KMS-11 (cell line): ENCODE data around the gene CALML5.

Experiments used
- H2AFZ ChIP-seq: fragments of 200-600 bp; sonication (generic); 2 replicates; pipeline ENCODE4 v1.6.1; 2016; ENCODE audit warnings: antibody characterized with exemption, mixed run types, low read depth
- H3K27ac ChIP-seq: fragments of 200-600 bp; sonication (generic); 2 replicates; pipeline ENCODE4 v1.6.1; 2016; ENCODE audit warnings: mild to moderate bottlenecking, mixed run types
- H3K27me3 ChIP-seq: fragments of 200-600 bp; sonication (generic); 2 replicates; pipeline ENCODE4 v1.6.1; 2017; ENCODE audit warnings: mild to moderate bottlenecking, low read depth, mixed run types, moderate library complexity; ENCODE audit not compliant: insufficient read depth
- H3K36me3 ChIP-seq: fragments of 200-600 bp; sonication (generic); 2 replicates; pipeline ENCODE4 v1.6.1; 2017; ENCODE audit warnings: mild to moderate bottlenecking, mixed run types; ENCODE audit not compliant: insufficient read depth
- H3K4me1 ChIP-seq: fragments of 200-600 bp; sonication (generic); 2 replicates; pipeline ENCODE4 v1.6.1; 2016; ENCODE audit warnings: mild to moderate bottlenecking, low read depth, mixed run types; ENCODE audit not compliant: poor library complexity, severe bottlenecking
- H3K4me2 ChIP-seq: fragments of 200-600 bp; sonication (generic); 2 replicates; pipeline ENCODE4 v1.7.0; 2016; ENCODE audit warnings: mild to moderate bottlenecking, mixed run types
- H3K4me3 ChIP-seq: fragments of 200-600 bp; sonication (generic); IDR thresholded peaks from 2 replicates; pipeline ENCODE4 v1.6.1; 2017; ENCODE audit warnings: low read depth, low read length, mixed read lengths; ENCODE audit not compliant: insufficient read depth
- H3K79me2 ChIP-seq: fragments of 200-600 bp; sonication (generic); 2 replicates; pipeline ENCODE4 v1.6.1; 2016; ENCODE audit warnings: low read depth, mixed run types; ENCODE audit not compliant: insufficient read depth
- H3K9ac ChIP-seq: fragments of 200-600 bp; sonication (generic); 2 replicates; pipeline ENCODE4 v1.6.1; 2016; ENCODE audit warnings: mild to moderate bottlenecking, mixed run types
- H4K20me1 ChIP-seq: fragments of 200-600 bp; sonication (generic); 2 replicates; pipeline ENCODE4 v1.6.1; 2016; ENCODE audit warnings: mild to moderate bottlenecking, mixed run types; ENCODE audit not compliant: insufficient read depth
- CTCF ChIP-seq: fragments of 200-600 bp; sonication (generic); conservative IDR thresholded peaks from 2 replicates; pipeline ENCODE4 v1.6.1; 2017; ENCODE audit warnings: low read depth, mild to moderate bottlenecking, antibody characterized with exemption, low read length, moderate library complexity, mixed read lengths

The CALML5 gene

GRCh38 chr10:5529702-5530411 lies 30.5 kb upstream of the CALML5 start:
- no peaks in the 10 kb centered on the region for H4K20me1 ChIP-seq
- no peaks in the 10 kb centered on the region for H3K36me3 ChIP-seq
- no peak overlapping the region for H3K27ac ChIP-seq
- H3K4me1 ChIP-seq, result no peaks in the 10 kb centered on the region
- H3K4me3 ChIP-seq, result no peak overlapping the region
- H3K4me2 ChIP-seq, result no peak overlapping the region
- no peaks in the 10 kb centered on the region for H3K79me2 ChIP-seq
- TF ChIP-seq CTCF, result no peak
- no peak overlapping the region for H2AFZ ChIP-seq
- H3K27me3 ChIP-seq, result no peaks in the 10 kb centered on the region
- H3K9ac ChIP-seq, result no peak overlapping the region

- Histone ChIP-seq H3K79me2 (no peaks in the 10 kb centered on the region), H3K36me3 (no peaks in the 10 kb centered on the region), H3K4me2 (no peak overlapping the region), H4K20me1 (no peaks in the 10 kb centered on the region), H3K27me3 (no peaks in the 10 kb centered on the region), H2AFZ (no peak overlapping the region), H3K4me3 (no peak overlapping the region), H3K9ac (no peak overlapping the region), H3K4me1 (no peaks in the 10 kb centered on the region), H3K27ac (no peak overlapping the region)
- TF ChIP-seq CTCF, result no peak
These were observed 29.8 kb upstream of the CALML5 start for GRCh38 chr10:5528989-5529701.

GRCh38 chr10:5527332-5528200 lies 28.2 kb upstream of the CALML5 start:
- H3K9ac ChIP-seq, result no peak overlapping the region
- no peaks in the 10 kb centered on the region for H3K36me3 ChIP-seq
- no peak overlapping the region for H3K4me3 ChIP-seq
- H2AFZ ChIP-seq, result no peak overlapping the region
- no peaks in the 10 kb centered on the region for H4K20me1 ChIP-seq
- H3K4me1 ChIP-seq, result no peaks in the 10 kb centered on the region
- no peaks in the 10 kb centered on the region for H3K27me3 ChIP-seq
- H3K79me2 ChIP-seq, result no peaks in the 10 kb centered on the region
- H3K27ac ChIP-seq, result no peak overlapping the region
- H3K4me2 ChIP-seq, result no peak overlapping the region
- no peak for TF ChIP-seq CTCF

- Histone ChIP-seq H3K27ac (no peak overlapping the region), H3K4me2 (no peak overlapping the region), H3K36me3 (no peaks in the 10 kb centered on the region), H3K79me2 (no peaks in the 10 kb centered on the region), H2AFZ (no peak overlapping the region), H4K20me1 (no peaks in the 10 kb centered on the region), H3K4me3 (no peak overlapping the region), H3K27me3 (no peaks in the 10 kb centered on the region), H3K4me1 (no peaks in the 10 kb centered on the region), H3K9ac (no peak overlapping the region)
- TF ChIP-seq CTCF, result no peak
These were observed 27.4 kb upstream of the CALML5 start for GRCh38 chr10:5526691-5527331.
